PFSK-1 (cell line): Measurements from ENCODE around the gene TATDN2.

Source experiments
- FOXP2 ChIP-seq: optimal IDR thresholded peaks from 2 replicates; pipeline ENCODE3; 2011; ENCODE audit warnings: borderline replicate concordance, control low read depth, inconsistent platforms; ENCODE audit not compliant: insufficient read depth; ENCODE audit errors: extremely low read length, extremely low read depth
- POLR2AphosphoS5 ChIP-seq: IDR thresholded peaks from 2 replicates; pipeline ENCODE4 v1.6.1; 2012; ENCODE audit warnings: low read depth, mild to moderate bottlenecking, control low read depth, low read length, moderate library complexity
- SIN3A ChIP-seq: IDR thresholded peaks from 2 replicates; pipeline ENCODE4 v1.6.1; 2012; ENCODE audit warnings: mild to moderate bottlenecking, low read length, moderate library complexity, borderline replicate concordance; ENCODE audit not compliant: insufficient read depth
- TAF1 ChIP-seq: IDR thresholded peaks from 2 replicates; pipeline ENCODE4 v1.6.1; 2012; ENCODE audit warnings: low read length, control low read depth, borderline replicate concordance; ENCODE audit not compliant: insufficient read depth
- TF ChIP-seq, protein P1 (sequence below), 2 experiments: IDR thresholded peaks; 2 replicates each; pipeline versions ENCODE4 v1.6.1 to v1.8.0; 2011 to 2012; ENCODE audit warnings: low read depth in 2 of 2, low read length in 2 of 2, control low read depth in 1 of 2, inconsistent platforms in 1 of 2, mild to moderate bottlenecking in 1 of 2, moderate library complexity in 1 of 2; ENCODE audit not compliant: insufficient read depth in 1 of 2

GRCh38 chr3:10268930-10269329 is 20.7 kb downstream of the TATDN2 start:
- TF ChIP-seq POLR2AphosphoS5: no peak
- TF ChIP-seq, protein P1, sequence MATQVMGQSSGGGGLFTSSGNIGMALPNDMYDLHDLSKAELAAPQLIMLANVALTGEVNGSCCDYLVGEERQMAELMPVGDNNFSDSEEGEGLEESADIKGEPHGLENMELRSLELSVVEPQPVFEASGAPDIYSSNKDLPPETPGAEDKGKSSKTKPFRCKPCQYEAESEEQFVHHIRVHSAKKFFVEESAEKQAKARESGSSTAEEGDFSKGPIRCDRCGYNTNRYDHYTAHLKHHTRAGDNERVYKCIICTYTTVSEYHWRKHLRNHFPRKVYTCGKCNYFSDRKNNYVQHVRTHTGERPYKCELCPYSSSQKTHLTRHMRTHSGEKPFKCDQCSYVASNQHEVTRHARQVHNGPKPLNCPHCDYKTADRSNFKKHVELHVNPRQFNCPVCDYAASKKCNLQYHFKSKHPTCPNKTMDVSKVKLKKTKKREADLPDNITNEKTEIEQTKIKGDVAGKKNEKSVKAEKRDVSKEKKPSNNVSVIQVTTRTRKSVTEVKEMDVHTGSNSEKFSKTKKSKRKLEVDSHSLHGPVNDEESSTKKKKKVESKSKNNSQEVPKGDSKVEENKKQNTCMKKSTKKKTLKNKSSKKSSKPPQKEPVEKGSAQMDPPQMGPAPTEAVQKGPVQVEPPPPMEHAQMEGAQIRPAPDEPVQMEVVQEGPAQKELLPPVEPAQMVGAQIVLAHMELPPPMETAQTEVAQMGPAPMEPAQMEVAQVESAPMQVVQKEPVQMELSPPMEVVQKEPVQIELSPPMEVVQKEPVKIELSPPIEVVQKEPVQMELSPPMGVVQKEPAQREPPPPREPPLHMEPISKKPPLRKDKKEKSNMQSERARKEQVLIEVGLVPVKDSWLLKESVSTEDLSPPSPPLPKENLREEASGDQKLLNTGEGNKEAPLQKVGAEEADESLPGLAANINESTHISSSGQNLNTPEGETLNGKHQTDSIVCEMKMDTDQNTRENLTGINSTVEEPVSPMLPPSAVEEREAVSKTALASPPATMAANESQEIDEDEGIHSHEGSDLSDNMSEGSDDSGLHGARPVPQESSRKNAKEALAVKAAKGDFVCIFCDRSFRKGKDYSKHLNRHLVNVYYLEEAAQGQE (IDR thresholded peaks at IDR 0.05; ENCODE audit: insufficient read depth in 1 of 2, low read depth in 2 of 2, low read length in 2 of 2): no peak
- TF ChIP-seq FOXP2: no peak
- TF ChIP-seq TAF1: no peak
- no peak for TF ChIP-seq SIN3A
